NCI-H1105 treated with DMSO at 0.1 percent for 48 hours (cell line): ENCODE results near the gene MROH2A.
A peak's percentile ranks its signal among the peaks of the same experiment; 100 is the strongest.
"Not testable (repeated sequence)": the region's sequence is repeated elsewhere in the genome, so short reads cannot be mapped to it uniquely, and the experiment has no call there.

Experiments used
- DNase-seq: peaks from one replicate; lab custom pipeline; 2025; lab: John Stamatoyannopoulos, UW

Gene MROH2A

GRCh38 chr2:233853883-233854240, 75.7 kb downstream of the MROH2A start:
- no peak for DNase-seq

GRCh38 chr2:233854241-233854981, 76.3 kb downstream of the MROH2A start, which contains the start of gene HJURP:
TSS of gene HJURP (minus strand) at chr2:233854535. CDS start at chr2:233854500, 35 bp downstream.
- DNase-seq: peak; percentile 94

- no peak for DNase-seq
Measured at GRCh38 chr2:233855345-233855744, 77.2 kb downstream of the MROH2A start.

- no peak for DNase-seq
Measured at GRCh38 chr2:233856184-233856583, 78.1 kb downstream of the MROH2A start.

GRCh38 chr2:233857511-233858141, 79.5 kb downstream of the MROH2A start:
- no peak for DNase-seq

GRCh38 chr2:233858331-233858730, 80.2 kb downstream of the MROH2A start:
- DNase-seq: no peak

GRCh38 chr2:233862261-233862768, 84.2 kb downstream of the MROH2A start:
- no peak for DNase-seq

GRCh38 chr2:233865838-233866237, 87.7 kb downstream of the MROH2A start:
- DNase-seq: no peak

GRCh38 chr2:233866479-233866878, 88.3 kb downstream of the MROH2A start:
- DNase-seq: no peak

GRCh38 chr2:233867993-233868532, 89.9 kb downstream of the MROH2A start, which contains the start of gene MSL3B:
TSS of gene MSL3B (minus strand) at chr2:233868386.
- no peak for DNase-seq

GRCh38 chr2:233871432-233871831, 93.3 kb downstream of the MROH2A start:
- DNase-seq: no peak

- DNase-seq: not testable (repeated sequence)
Measured at GRCh38 chr2:233872125-233872524, 94.0 kb downstream of the MROH2A start.

- no peak for DNase-seq
Measured at GRCh38 chr2:233882353-233882752, 104.2 kb downstream of the MROH2A start.
